ENCODE data around the gene TMCC1. TPM values are rescaled to one million over a fixed set of nuclear protein-coding genes. Genes with fewer than 3 reads are reported as not detected.
A peak's percentile ranks its signal among the peaks of the same experiment; 100 is the strongest.

Gene TMCC1
- total RNA-seq, 4 donors from 2014 or later, result 24.3 to 41.7 (median 31.1) TPM

DNA sequence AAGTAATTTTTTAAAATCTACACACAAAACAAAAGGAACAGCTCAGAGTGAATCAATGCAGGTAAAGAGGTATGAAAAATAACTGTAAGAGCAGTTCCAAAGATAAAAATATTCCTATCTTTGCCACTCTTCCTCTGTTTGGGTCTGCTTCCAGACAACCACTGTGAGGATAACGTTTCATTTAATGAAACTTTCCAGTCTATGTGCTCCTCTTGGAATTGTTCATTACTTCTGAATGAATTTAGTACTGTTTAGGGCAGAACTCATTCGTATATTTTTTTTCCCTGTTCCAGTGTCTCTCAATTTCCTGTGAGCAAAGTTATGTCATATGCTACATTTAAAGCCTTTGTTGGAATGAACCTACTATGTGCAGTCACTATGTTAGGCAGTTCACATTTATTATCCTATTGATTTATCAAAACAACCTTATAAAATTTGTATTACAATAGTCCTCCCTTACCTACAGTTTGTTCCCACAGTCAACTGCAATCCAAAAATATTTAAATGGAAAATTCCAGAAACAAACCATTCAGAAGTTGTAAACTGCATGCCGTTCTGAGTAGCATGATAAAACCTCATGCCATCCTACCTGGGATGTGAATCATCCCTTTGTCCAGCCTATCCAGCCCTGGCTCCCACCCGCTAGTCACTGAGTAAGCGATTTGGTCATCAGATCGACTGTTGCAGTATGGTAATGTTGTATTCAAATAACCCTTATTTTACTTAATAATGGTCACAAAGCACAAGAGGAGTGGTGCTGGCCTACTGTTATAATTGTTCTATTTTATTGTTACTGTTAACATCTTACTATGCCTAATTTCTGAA lies 98.1 kb downstream of the TMCC1 start:
- intact Hi-C loops (cut with DNase I), result no loop called here
- DNase-seq, result no peak
- Histone ChIP-seq H3K9me3 (no peaks in the 10 kb centered on the region), H3K4me3 (replicated peaks in 1 of 3) (no peak overlapping the region), H3K36me3 (no peaks in the 10 kb centered on the region), H3K4me1 (peaks cover 29 to 34% of the 10 kb centered on the region in 2 donors), H3K27ac (peak overlapping the region; percentile 61 to 93 (median 68)), H3K27me3 (no peaks in the 10 kb centered on the region)
- 67 to 71% methylated on average over 6 of the region's 6 CpGs for WGBS, 2 donors
- no peak for TF ChIP-seq POLR2A (IDR thresholded peaks at IDR 0.05)
- TF ChIP-seq, protein P1, sequence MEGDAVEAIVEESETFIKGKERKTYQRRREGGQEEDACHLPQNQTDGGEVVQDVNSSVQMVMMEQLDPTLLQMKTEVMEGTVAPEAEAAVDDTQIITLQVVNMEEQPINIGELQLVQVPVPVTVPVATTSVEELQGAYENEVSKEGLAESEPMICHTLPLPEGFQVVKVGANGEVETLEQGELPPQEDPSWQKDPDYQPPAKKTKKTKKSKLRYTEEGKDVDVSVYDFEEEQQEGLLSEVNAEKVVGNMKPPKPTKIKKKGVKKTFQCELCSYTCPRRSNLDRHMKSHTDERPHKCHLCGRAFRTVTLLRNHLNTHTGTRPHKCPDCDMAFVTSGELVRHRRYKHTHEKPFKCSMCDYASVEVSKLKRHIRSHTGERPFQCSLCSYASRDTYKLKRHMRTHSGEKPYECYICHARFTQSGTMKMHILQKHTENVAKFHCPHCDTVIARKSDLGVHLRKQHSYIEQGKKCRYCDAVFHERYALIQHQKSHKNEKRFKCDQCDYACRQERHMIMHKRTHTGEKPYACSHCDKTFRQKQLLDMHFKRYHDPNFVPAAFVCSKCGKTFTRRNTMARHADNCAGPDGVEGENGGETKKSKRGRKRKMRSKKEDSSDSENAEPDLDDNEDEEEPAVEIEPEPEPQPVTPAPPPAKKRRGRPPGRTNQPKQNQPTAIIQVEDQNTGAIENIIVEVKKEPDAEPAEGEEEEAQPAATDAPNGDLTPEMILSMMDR (IDR thresholded peaks at IDR 0.05), result no peak

DNA sequence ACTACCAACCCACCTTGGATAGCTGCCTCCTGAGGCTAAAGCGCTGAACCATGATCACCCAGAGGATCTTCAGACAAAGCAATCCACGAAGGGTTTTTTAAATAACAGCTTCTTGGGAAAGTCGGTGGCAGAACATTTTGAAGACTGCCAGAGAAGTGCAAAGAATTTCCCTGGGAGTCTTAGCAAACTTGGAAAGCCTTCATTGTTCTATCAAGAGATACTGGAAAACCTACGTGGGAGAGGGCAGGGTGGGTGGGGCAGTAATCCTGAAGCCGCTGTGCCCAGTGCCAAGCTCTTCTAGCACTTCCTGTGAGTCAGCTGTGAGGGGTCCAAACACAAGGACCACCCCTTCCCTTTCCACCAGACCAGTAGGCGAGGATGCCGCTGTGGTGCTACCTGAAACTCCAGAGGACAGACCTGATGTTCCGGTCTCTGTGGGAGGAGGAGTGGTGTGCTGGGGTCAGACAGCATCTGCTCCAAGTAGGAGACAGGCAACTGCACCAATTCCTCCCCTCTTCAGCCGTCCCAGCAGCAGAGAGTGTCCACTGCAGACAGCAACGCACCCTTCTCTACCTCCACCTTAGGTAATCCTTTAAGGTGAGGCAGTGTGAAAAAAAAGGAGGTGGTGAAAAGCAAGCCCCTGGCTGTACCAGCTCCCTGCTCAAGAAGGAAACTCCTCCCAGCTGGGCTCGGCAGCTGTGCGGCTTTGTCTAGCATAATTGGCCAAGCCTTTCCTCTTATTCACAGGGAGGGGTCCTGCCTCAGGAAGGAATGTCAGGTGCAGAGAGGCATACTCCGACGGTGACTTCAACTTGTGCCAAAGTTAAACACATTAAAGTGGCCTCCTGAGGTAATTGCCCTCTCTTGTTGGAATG lies 99.0 kb downstream of the TMCC1 start:
- WGBS, 2 donors, result 9 to 15% methylated on average over 10 to 14 of the region's 14 CpGs
- intact Hi-C loops (cut with DNase I), result no loop called here
- peak overlapping the region in 1 of 3 donors; percentile 8 for H3K4me3 ChIP-seq (replicated peaks in 1 of 3)

DNA sequence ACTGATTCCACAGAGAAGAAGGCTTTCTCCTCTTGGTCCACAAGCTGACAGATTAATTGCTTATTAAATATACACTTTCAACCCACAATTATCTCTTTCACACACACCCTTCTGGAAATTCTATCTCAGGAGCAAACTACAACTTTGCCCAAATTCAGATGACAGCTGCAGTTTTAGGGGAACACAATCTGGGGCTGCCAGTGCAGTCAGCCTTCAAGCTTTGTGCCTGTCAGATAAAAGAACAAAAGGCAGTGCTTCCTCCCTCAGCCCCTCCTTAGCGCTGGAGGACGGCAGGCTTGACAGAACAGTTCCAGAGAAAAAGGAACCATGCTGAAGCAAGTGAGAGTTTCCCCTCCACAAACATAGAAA lies 99.6 kb downstream of the TMCC1 start:
- Histone ChIP-seq H3K4me3 (replicated peaks in 1 of 3) (no peak overlapping the region), H3K27ac (peak overlapping the region; percentile 72 to 93 (median 85)), H3K36me3 (no peaks in the 10 kb centered on the region), H3K27me3 (no peaks in the 10 kb centered on the region), H3K9me3 (no peaks in the 10 kb centered on the region), H3K4me1 (peaks cover 29 to 34% of the 10 kb centered on the region in 2 donors)
- TF ChIP-seq, protein P1 (IDR thresholded peaks at IDR 0.05), result no peak
- intact Hi-C loops (cut with DNase I), result no loop called here
- WGBS, 2 donors, result 0 to 21% methylated on average over 2 of the region's 2 CpGs
- peak; percentile 34 to 40 for DNase-seq

More for the DNA sequence above, 99.0 kb downstream of the TMCC1 start:
- H3K36me3 ChIP-seq, result no peaks in the 10 kb centered on the region
- no peaks in the 10 kb centered on the region for H3K9me3 ChIP-seq
- peak; percentile 90 to 92 for DNase-seq
- no peaks in the 10 kb centered on the region for H3K27me3 ChIP-seq
- peak overlapping the region; percentile 72 to 93 (median 85) for H3K27ac ChIP-seq
- TF ChIP-seq, protein P1 (IDR thresholded peaks at IDR 0.05), result peak in 2 of 6 experiments; percentile 12 to 29
- TF ChIP-seq POLR2A (IDR thresholded peaks at IDR 0.05), result peak in 1 of 2 donors; percentile 73
- H3K4me1 ChIP-seq, result peaks cover 29 to 34% of the 10 kb centered on the region in 2 donors

DNA sequence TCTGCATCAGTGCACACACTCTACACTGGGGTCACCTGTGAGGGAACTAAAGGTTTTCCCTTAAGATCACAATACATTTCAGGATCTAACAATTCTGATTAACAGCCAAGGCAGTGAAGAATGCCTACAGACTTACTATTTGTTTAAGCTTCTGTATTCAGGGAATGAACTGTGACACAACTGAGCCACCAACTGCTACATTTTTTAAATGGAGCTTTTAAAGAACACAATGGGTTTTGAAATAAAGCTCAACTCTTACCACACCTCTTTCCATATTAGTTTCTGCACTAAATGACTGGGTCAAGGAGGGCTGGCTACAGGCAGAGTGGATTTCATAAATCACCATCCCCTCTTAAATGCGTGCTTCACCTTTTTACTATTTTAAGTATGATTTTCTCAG lies 100.2 kb downstream of the TMCC1 start:
- TF ChIP-seq POLR2A (IDR thresholded peaks at IDR 0.05), result no peak
- TF ChIP-seq, protein P1 (IDR thresholded peaks at IDR 0.05), result no peak
- Histone ChIP-seq H3K27me3 (no peaks in the 10 kb centered on the region), H3K36me3 (no peaks in the 10 kb centered on the region), H3K27ac (peak overlapping the region; percentile 72 to 93 (median 85)), H3K4me3 (replicated peaks in 1 of 3) (no peak overlapping the region), H3K4me1 (peaks cover 29 to 34% of the 10 kb centered on the region in 2 donors), H3K9me3 (no peaks in the 10 kb centered on the region)
- intact Hi-C loops (cut with DNase I), result no loop called here
- DNase-seq, result peak in 1 of 2 donors; percentile 11
- 36 to 53% methylated on average over 1 of the region's 1 CpG for WGBS, 2 donors

Data from thyroid gland (tissue), 4 donors.